Measurements from ENCODE around the gene KARS1.

GRCh38 chr16:75618780-75619179 lies 28.7 kb downstream of the KARS1 start:
- TF ChIP-seq CTCF (IDR thresholded peaks at IDR 0.05; ENCODE audit: insufficient read depth, low read length, poor library complexity, severe bottlenecking): no peak
- no peak for TF ChIP-seq EZH2phosphoT487 (conservative IDR thresholded peaks at IDR 0.05; ENCODE audit: low read length)

Measured in SU-DHL-6 (cell line).